GM18519 (cell line): ENCODE measurements around the gene IFNL1.
"Not testable (repeated sequence)": the region's sequence is repeated elsewhere in the genome, so short reads cannot be mapped to it uniquely, and the experiment has no call there.

Experiments
- ATAC-seq: cut with Tn5 transposase; IDR thresholded peaks from one replicate; pipeline ENCODE4 v1.9.1; 2021; ENCODE audit warnings: mild to moderate bottlenecking, moderate library complexity; ENCODE audit not compliant: unreplicated experiment, low FRiP score

The IFNL1 gene

GRCh38 chr19:39269369-39269768 lies 26.8 kb upstream of the IFNL1 start:
- ATAC-seq: not testable (repeated sequence)

- no peak for ATAC-seq
These were observed 26.0 kb upstream of the IFNL1 start for GRCh38 chr19:39270036-39270871.

- not testable (repeated sequence) for ATAC-seq
These were observed 22.3 kb upstream of the IFNL1 start for GRCh38 chr19:39273859-39274258.

- no peak for ATAC-seq
These were observed 20.6 kb upstream of the IFNL1 start for GRCh38 chr19:39275578-39275977.

GRCh38 chr19:39276740-39277139 lies 19.5 kb upstream of the IFNL1 start:
- no peak for ATAC-seq

GRCh38 chr19:39277598-39277997 lies 18.6 kb upstream of the IFNL1 start:
- no peak for ATAC-seq

GRCh38 chr19:39282021-39282420 lies 14.2 kb upstream of the IFNL1 start:
- ATAC-seq: no peak

- no peak for ATAC-seq
These were observed 12.2 kb upstream of the IFNL1 start for GRCh38 chr19:39284032-39284431.

GRCh38 chr19:39293394-39293793 lies 2.8 kb upstream of the IFNL1 start:
- ATAC-seq: no peak

GRCh38 chr19:39296906-39297305 lies 699 bp downstream of the IFNL1 start:
- no peak for ATAC-seq

GRCh38 chr19:39297931-39298634 lies 1.9 kb downstream of the IFNL1 start:
- no peak for ATAC-seq

- ATAC-seq: no peak
These were observed 3.2 kb downstream of the IFNL1 start for GRCh38 chr19:39299404-39299803.

- ATAC-seq: no peak
These were observed 3.6 kb downstream of the IFNL1 start for GRCh38 chr19:39299832-39300231.

GRCh38 chr19:39301021-39301420 lies 4.8 kb downstream of the IFNL1 start:
- no peak for ATAC-seq

- ATAC-seq: no peak
These were observed 5.4 kb downstream of the IFNL1 start for GRCh38 chr19:39301562-39301961.

- no peak for ATAC-seq
These were observed 7.4 kb downstream of the IFNL1 start for GRCh38 chr19:39303373-39304184.

- ATAC-seq: no peak
These were observed 7.9 kb downstream of the IFNL1 start for GRCh38 chr19:39304185-39304513.

- no peak for ATAC-seq
These were observed 8.7 kb downstream of the IFNL1 start for GRCh38 chr19:39304701-39305571.

GRCh38 chr19:39306075-39306474 lies 9.9 kb downstream of the IFNL1 start:
- ATAC-seq: no peak
